ENCODE measurements around the gene FXYD5. TPM values are rescaled to one million over a fixed set of nuclear protein-coding genes. Genes with fewer than 3 reads are reported as not detected.

The FXYD5 gene
- polyA plus RNA-seq, 1 donor from 2014 or later = not detected

GRCh38 chr19:35156673-35157014 lies 2.1 kb downstream of the FXYD5 start (continued):
- TF ChIP-seq MXI1 (conservative IDR thresholded peaks at IDR 0.05; ENCODE audit: poor library complexity, severe bottlenecking) = no peak

GRCh38 chr19:35157431-35157830 lies 2.9 kb downstream of the FXYD5 start:
- H3K4me3 ChIP-seq (ENCODE audit: low read length) = no peak overlapping the region
- no peaks in the 10 kb centered on the region for H3K36me3 ChIP-seq (ENCODE audit: insufficient read depth, low read length)

More at GRCh38 chr19:35157431-35157830, 2.9 kb downstream of the FXYD5 start:
- Histone ChIP-seq H3K4me2 (ENCODE audit: low read length) (no peak overlapping the region), H3K9me2 (ENCODE audit: insufficient read depth, low read length) (no peaks in the 10 kb centered on the region), H2AFZ (ENCODE audit: low read depth, low read length) (no peak overlapping the region), H3K27ac (ENCODE audit: low read length) (no peak overlapping the region), H3K27me3 (ENCODE audit: insufficient read depth, low read depth, low read length) (peaks cover 37% of the 10 kb centered on the region), H3K9me3 (ENCODE audit: low read length) (no peaks in the 10 kb centered on the region), H4K20me1 (ENCODE audit: insufficient read depth) (no peaks in the 10 kb centered on the region), H3K9ac (ENCODE audit: low read length) (no peak overlapping the region), H3K79me2 (replicated peaks; ENCODE audit: insufficient read depth, low read length) (no peaks in the 10 kb centered on the region), H3F3A (ENCODE audit: insufficient read depth, low read length, poor library complexity, severe bottlenecking) (no peaks in the 10 kb centered on the region)
- TF ChIP-seq EZH2 (IDR thresholded peaks at IDR 0.05; ENCODE audit: borderline replicate concordance, insufficient read depth, low read length, poor library complexity, severe bottlenecking) (no peak), MXI1 (conservative IDR thresholded peaks at IDR 0.05; ENCODE audit: poor library complexity, severe bottlenecking) (no peak), TAF1 (IDR thresholded peaks at IDR 0.05; ENCODE audit: low read depth) (no peak), CTCF (IDR thresholded peaks at IDR 0.05; ENCODE audit: poor library complexity, severe bottlenecking) (no peak), RAD21 (conservative IDR thresholded peaks at IDR 0.05) (no peak), SMC3 (conservative IDR thresholded peaks at IDR 0.05; ENCODE audit: poor library complexity) (no peak), EP300 (conservative IDR thresholded peaks at IDR 0.05; ENCODE audit: poor library complexity, severe bottlenecking) (no peak), REST (IDR thresholded peaks at IDR 0.05; ENCODE audit: borderline replicate concordance) (no peak), POLR2AphosphoS5 (IDR thresholded peaks at IDR 0.05) (no peak)
